Trophoblast cell (in vitro differentiated cells and primary cell): Measurements from ENCODE around the gene LGALS1.

ENCODE experiments used
- DNase-seq, 2 donors: peaks; one replicate each; pipeline ENCODE4 v3.0.0-alpha.2; 2016
- H2AFZ ChIP-seq: 2 replicates; pipeline ENCODE4 v1.6.1; 2013; ENCODE audit warnings: low read length, moderate library complexity, mild to moderate bottlenecking; ENCODE audit not compliant: insufficient read depth, poor library complexity
- H2AK5ac ChIP-seq: 2 replicates; pipeline ENCODE4 v1.6.1; 2013; ENCODE audit warnings: mild to moderate bottlenecking, low read length
- H2BK120ac ChIP-seq: 2 replicates; pipeline ENCODE4 v1.6.1; 2013; ENCODE audit warnings: low read length, mild to moderate bottlenecking, moderate library complexity; ENCODE audit not compliant: insufficient read depth, poor library complexity
- H2BK12ac ChIP-seq: 2 replicates; pipeline ENCODE4 v1.6.1; 2013; ENCODE audit warnings: mild to moderate bottlenecking, low read length, moderate library complexity
- H2BK5ac ChIP-seq: 2 replicates; pipeline ENCODE4 v1.6.1; 2013; ENCODE audit warnings: low read length, low read depth, moderate library complexity, mild to moderate bottlenecking; ENCODE audit not compliant: poor library complexity
- H3K14ac ChIP-seq: 2 replicates; pipeline ENCODE4 v1.6.1; 2013; ENCODE audit warnings: mild to moderate bottlenecking, low read length
- H3K18ac ChIP-seq: 2 replicates; pipeline ENCODE4 v1.6.1; 2013; ENCODE audit warnings: mild to moderate bottlenecking, low read length
- H3K23ac ChIP-seq: 2 replicates; pipeline ENCODE4 v1.6.1; 2013; ENCODE audit warnings: low read length
- H3K27ac ChIP-seq: 2 replicates; pipeline ENCODE4 v1.5.1; 2013; ENCODE audit warnings: low read depth, mild to moderate bottlenecking, inconsistent platforms, low read length, moderate library complexity
- H3K27me3 ChIP-seq: 2 replicates; pipeline ENCODE4 v1.6.1; 2013; ENCODE audit warnings: inconsistent platforms, mild to moderate bottlenecking, low read length, moderate library complexity; ENCODE audit not compliant: insufficient read depth
- H3K36me3 ChIP-seq, 2 experiments: 1 replicate in 1 of 2; 2 replicates in 1 of 2; pipeline ENCODE4 v1.6.1; 2013; ENCODE audit warnings: low read length in 2 of 2, mild to moderate bottlenecking in 2 of 2, moderate library complexity in 1 of 2; ENCODE audit not compliant: insufficient read depth in 2 of 2, control insufficient read depth in 1 of 2
- H3K4ac ChIP-seq: 2 replicates; pipeline ENCODE4 v1.6.1; 2013; ENCODE audit warnings: low read depth, mild to moderate bottlenecking, low read length, moderate library complexity
- H3K4me1 ChIP-seq, 2 experiments: 1 replicate in 1 of 2; 2 replicates in 1 of 2; pipeline ENCODE4 v1.6.1; 2013; ENCODE audit warnings: low read length in 2 of 2, mild to moderate bottlenecking in 2 of 2, moderate library complexity in 1 of 2; ENCODE audit not compliant: insufficient read depth in 2 of 2, control insufficient read depth in 1 of 2
- H3K4me2 ChIP-seq: 2 replicates; pipeline ENCODE4 v1.6.1; 2013; ENCODE audit warnings: inconsistent platforms, mild to moderate bottlenecking, low read length, moderate library complexity
- H3K4me3 ChIP-seq: 2 replicates; pipeline ENCODE4 v1.5.1; 2013; ENCODE audit warnings: mild to moderate bottlenecking, low read depth, low read length, inconsistent platforms
- H3K79me1 ChIP-seq: one replicate; pipeline ENCODE4 v1.6.1; 2013; ENCODE audit warnings: low read length
- H3K79me2 ChIP-seq: 2 replicates; pipeline ENCODE4 v1.6.1; 2013; ENCODE audit warnings: low read length, mild to moderate bottlenecking; ENCODE audit not compliant: control insufficient read depth, insufficient read depth, poor library complexity
- H3K9ac ChIP-seq: 2 replicates; pipeline ENCODE4 v1.6.1; 2013; ENCODE audit warnings: mild to moderate bottlenecking, low read length
- H3K9me3 ChIP-seq: 2 replicates; pipeline ENCODE4 v1.6.1; 2013; ENCODE audit warnings: low read depth, mild to moderate bottlenecking, control low read depth, inconsistent platforms, low read length; ENCODE audit not compliant: insufficient read depth
- H4K12ac ChIP-seq: 2 replicates; pipeline ENCODE4 v1.6.1; 2013; ENCODE audit warnings: low read depth, mild to moderate bottlenecking, low read length, moderate library complexity
- H4K8ac ChIP-seq: 2 replicates; pipeline ENCODE4 v1.6.1; 2013; ENCODE audit warnings: low read depth, mild to moderate bottlenecking, low read length, moderate library complexity
- H4K91ac ChIP-seq: one replicate; pipeline ENCODE4 v1.6.1; 2013; ENCODE audit warnings: low read depth, mild to moderate bottlenecking, low read length, moderate library complexity
- WGBS: extraction: QIAGEN DNeasy Blood & Tissue Kit; methylation state at CpG from one replicate; pipeline ENCODE4 v1.1.7; 2013; ENCODE audit warnings: missing lambda C conversion rate; ENCODE audit not compliant: insufficient read length, insufficient coverage; ENCODE audit errors: extremely low coverage; 5-methylcytosine and 5-hydroxymethylcytosine counted together

Gene LGALS1

DNA sequence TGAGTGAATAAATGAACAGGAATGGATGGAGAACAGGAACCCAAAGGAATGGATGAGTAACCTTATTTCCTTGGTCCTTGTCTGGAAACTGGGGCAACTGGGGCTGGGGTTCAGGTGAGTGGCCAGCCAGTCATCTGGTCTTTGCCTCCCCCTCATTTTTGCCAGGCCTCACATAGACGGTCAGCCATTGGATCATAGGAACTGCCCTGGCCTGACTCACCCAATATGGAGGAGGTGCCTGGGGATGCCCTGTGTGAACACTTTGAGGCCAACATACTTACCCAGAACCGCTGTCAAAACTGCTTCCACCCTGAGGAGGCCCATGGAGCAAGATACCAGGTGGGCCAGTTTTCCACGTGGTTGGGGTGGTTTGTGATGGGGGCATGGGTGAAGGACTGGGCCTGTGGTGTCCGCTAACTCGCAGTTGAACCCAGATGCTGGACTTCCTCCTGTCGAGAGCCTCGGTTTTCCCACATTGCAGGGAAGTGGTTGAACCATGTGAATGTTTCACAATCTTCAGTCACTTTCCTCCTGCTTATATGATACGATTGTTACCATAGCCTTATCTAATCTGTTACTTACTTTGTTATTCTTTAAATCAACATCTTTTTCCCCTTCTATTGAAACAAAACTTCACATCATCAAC is 25.8 kb downstream of the LGALS1 start:
- Histone ChIP-seq H3K23ac (no peak overlapping the region), H4K8ac (no peak overlapping the region), H3K79me2 (no peaks in the 10 kb centered on the region), H4K91ac (no peak overlapping the region), H3K27ac (no peak overlapping the region), H3K4me2 (no peak overlapping the region), H3K18ac (no peak overlapping the region), H3K4me1 (peaks cover 6 to 10% of the 10 kb centered on the region in 2 experiments), H3K9me3 (no peaks in the 10 kb centered on the region), H3K36me3 (no peaks in the 10 kb centered on the region), H3K4me3 (no peak overlapping the region), H2AK5ac (no peak overlapping the region), H3K79me1 (no peaks in the 10 kb centered on the region), H2BK5ac (no peak overlapping the region), H3K9ac (no peak overlapping the region), H2BK12ac (no peak overlapping the region), H3K27me3 (no peaks in the 10 kb centered on the region), H4K12ac (no peak overlapping the region), H2BK120ac (no peak overlapping the region), H3K14ac (no peak overlapping the region), H3K4ac (no peak overlapping the region), H2AFZ (no peak overlapping the region)
- DNase-seq = no peak
- WGBS = no CpG with 5 or more reads among the region's 8 CpGs

- no peak overlapping the region for H4K8ac ChIP-seq
- H3K27me3 ChIP-seq = no peaks in the 10 kb centered on the region
- H3K27ac ChIP-seq = no peak overlapping the region
- no CpG with 5 or more reads among the region's 7 CpGs for WGBS
- H2AFZ ChIP-seq = no peak overlapping the region
- DNase-seq = no peak
- no peak overlapping the region for H2AK5ac ChIP-seq
- no peak overlapping the region for H2BK12ac ChIP-seq
- peaks cover 0 to 4% of the 10 kb centered on the region in 2 experiments for H3K4me1 ChIP-seq
- H3K79me2 ChIP-seq = no peaks in the 10 kb centered on the region
- H4K12ac ChIP-seq = no peak overlapping the region
- H2BK5ac ChIP-seq = no peak overlapping the region
- no peak overlapping the region for H3K14ac ChIP-seq
- peaks cover 3% of the 10 kb centered on the region for H3K9me3 ChIP-seq
- no peak overlapping the region for H2BK120ac ChIP-seq
- no peak overlapping the region for H3K4me2 ChIP-seq
- no peak overlapping the region for H3K18ac ChIP-seq
- H3K4me3 ChIP-seq = no peak overlapping the region
- no peak overlapping the region for H3K23ac ChIP-seq
- H3K4ac ChIP-seq = no peak overlapping the region
- no peaks in the 10 kb centered on the region for H3K36me3 ChIP-seq
- H3K79me1 ChIP-seq = no peaks in the 10 kb centered on the region
- no peak overlapping the region for H3K9ac ChIP-seq
- no peak overlapping the region for H4K91ac ChIP-seq
Measured at GRCh38 chr22:37703906-37704305, 28.5 kb downstream of the LGALS1 start.

- no peaks in the 10 kb centered on the region for H3K79me2 ChIP-seq
- H3K27me3 ChIP-seq = no peaks in the 10 kb centered on the region
- H3K36me3 ChIP-seq = no peaks in the 10 kb centered on the region
- no peaks in the 10 kb centered on the region for H3K79me1 ChIP-seq
- H4K8ac ChIP-seq = no peak overlapping the region
- peaks cover 0 to 4% of the 10 kb centered on the region in 2 experiments for H3K4me1 ChIP-seq
- DNase-seq = no peak
- no peak overlapping the region for H3K9ac ChIP-seq
- no peak overlapping the region for H2AFZ ChIP-seq
- no peak overlapping the region for H3K4ac ChIP-seq
- WGBS = no CpG with 5 or more reads among the region's 3 CpGs
- no peak overlapping the region for H3K18ac ChIP-seq
- H3K14ac ChIP-seq = no peak overlapping the region
- no peak overlapping the region for H2BK12ac ChIP-seq
- no peak overlapping the region for H4K12ac ChIP-seq
- H3K9me3 ChIP-seq = peaks cover 4% of the 10 kb centered on the region
- H2AK5ac ChIP-seq = no peak overlapping the region
- no peak overlapping the region for H2BK120ac ChIP-seq
- H3K4me2 ChIP-seq = no peak overlapping the region
- no peak overlapping the region for H3K27ac ChIP-seq
- no peak overlapping the region for H4K91ac ChIP-seq
- H2BK5ac ChIP-seq = no peak overlapping the region
- H3K4me3 ChIP-seq = no peak overlapping the region
- no peak overlapping the region for H3K23ac ChIP-seq
Measured at GRCh38 chr22:37704645-37705044, 29.2 kb downstream of the LGALS1 start.

DNA sequence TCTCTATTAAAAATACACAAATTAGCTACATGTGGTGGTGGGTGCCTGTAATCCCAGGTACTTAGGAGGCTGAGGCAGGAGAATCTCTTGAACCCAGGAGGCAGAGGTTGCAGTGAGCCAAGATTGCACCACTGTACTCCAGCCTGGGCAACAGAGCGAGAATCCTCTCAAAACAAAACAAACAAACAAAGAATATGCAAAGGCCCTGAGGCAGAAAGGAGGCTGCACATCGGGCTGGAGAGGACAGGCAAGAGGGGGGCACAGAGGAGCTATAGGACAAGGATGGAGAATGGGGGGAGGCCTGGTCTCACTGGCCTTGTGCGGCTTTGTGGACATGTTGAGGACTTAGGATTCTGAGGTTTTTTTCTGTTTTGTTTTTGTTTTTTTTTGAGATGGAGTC is 29.8 kb downstream of the LGALS1 start:
- Histone ChIP-seq H3K4me3 (no peak overlapping the region), H4K8ac (no peak overlapping the region), H3K4me1 (peaks cover 0 to 4% of the 10 kb centered on the region in 2 experiments), H3K9me3 (peaks cover 4% of the 10 kb centered on the region), H3K4me2 (no peak overlapping the region), H3K18ac (no peak overlapping the region), H2AK5ac (no peak overlapping the region), H3K9ac (no peak overlapping the region), H3K27ac (no peak overlapping the region), H3K23ac (no peak overlapping the region), H3K14ac (no peak overlapping the region), H2BK5ac (no peak overlapping the region), H3K27me3 (no peaks in the 10 kb centered on the region), H4K12ac (no peak overlapping the region), H2BK120ac (no peak overlapping the region), H4K91ac (no peak overlapping the region), H3K79me2 (no peaks in the 10 kb centered on the region), H3K36me3 (no peaks in the 10 kb centered on the region), H3K79me1 (no peaks in the 10 kb centered on the region), H2AFZ (no peak overlapping the region), H2BK12ac (no peak overlapping the region), H3K4ac (no peak overlapping the region)
- no peak for DNase-seq
- no CpG with 5 or more reads among the region's 3 CpGs for WGBS
